Measurements from ENCODE around the gene L3MBTL3.

- TF ChIP-seq CTCF (IDR thresholded peaks at IDR 0.05), result no peak
- TF ChIP-seq ZFX (IDR thresholded peaks at IDR 0.05; ENCODE audit: borderline replicate concordance), result no peak
Observed at GRCh38 chr6:130138116-130138908, 119.9 kb downstream of the L3MBTL3 start.

All from 22Rv1 (cell line).